ENCODE data around the gene ZNF283. TPM values are rescaled to one million over a fixed set of nuclear protein-coding genes. Genes with fewer than 3 reads are reported as not detected.

ZNF283 gene
- 3.2 TPM for polyA plus RNA-seq (2013, experiment 1 of 2)
- polyA plus RNA-seq (2013, experiment 2 of 2) = 3.0 TPM

DNA sequence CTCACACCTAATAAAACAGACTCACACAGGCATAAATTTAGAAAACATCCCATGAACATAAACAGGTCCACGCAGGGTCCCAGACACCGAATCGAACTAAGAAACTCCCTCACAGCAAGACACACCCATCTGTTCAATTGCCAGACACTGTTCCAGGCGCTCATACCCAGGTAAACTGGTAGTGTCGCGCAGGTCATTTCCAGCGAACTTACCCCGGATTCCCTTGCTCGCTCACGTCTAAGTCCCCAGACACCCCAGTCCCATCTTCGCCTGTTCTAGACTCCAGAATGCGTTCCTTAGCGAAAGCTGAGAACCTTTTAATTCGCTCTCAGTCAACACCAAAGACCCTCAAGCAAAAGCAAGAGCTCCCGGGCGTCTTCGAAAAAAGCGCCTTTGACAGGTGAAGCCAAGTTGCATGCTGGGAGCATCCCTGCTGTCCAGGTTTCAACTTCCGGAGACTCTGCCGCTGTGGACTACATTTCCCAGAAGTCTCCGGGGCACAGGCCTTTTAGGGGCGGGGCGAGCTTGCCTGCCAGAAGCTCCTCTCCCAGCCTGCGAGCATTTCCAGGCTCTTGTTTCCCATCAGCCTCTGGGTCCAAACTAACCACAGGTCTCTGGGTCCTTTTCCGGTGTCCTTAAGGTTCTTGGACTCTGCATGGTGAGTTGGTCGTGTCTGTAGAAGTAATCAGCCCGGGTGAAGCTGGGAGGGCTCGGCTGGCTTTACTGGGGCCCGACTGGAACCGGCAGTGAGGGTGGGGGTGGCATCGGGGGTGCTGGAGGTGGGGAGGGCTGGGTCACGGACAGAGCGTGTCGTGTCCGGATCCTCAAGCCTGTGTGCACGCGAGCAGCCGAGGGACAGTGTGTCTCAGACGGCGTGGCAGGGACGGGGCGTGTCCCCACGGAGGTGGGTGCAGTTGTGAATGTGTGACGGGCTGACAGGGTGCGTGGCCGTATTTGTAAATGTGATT, at the start of gene ZNF283:
Gene ZNF283, plus strand, starts transcription at position 535 of the 968 bp plus-strand sequence. CDS start 6,184 bp downstream, outside the sequence.
- Histone ChIP-seq H4K8ac (ENCODE audit: low read depth, low read length) (no peak within 1 kb of the TSS), H2AK5ac (ENCODE audit: low read length) (no peak within 1 kb of the TSS), H3K9ac (ENCODE audit: low read length) (peak within 1 kb of the TSS; percentile 66), H2BK15ac (replicated peaks; ENCODE audit: low read depth) (no peak within 1 kb of the TSS), H3K4me2 (ENCODE audit: low read length) (peak within 1 kb of the TSS; percentile 57), H2BK120ac (ENCODE audit: low read depth, low read length) (no peak within 1 kb of the TSS), H3K56ac (ENCODE audit: low read length) (peak within 1 kb of the TSS; percentile 86), H3K4ac (ENCODE audit: low read depth, low read length) (no peak within 1 kb of the TSS), H3K27ac (ENCODE audit: low read depth, low read length) (no peak within 1 kb of the TSS), H3K79me1 (ENCODE audit: low read length) (no peaks in the 10 kb centered on the region), H3K23ac (ENCODE audit: low read length) (no peak within 1 kb of the TSS), H3K4me3 (ENCODE audit: low read length) (peak within 1 kb of the TSS; percentile 69), H3K4me1 (ENCODE audit: control insufficient read depth, low read depth, low read length) (no peaks in the 10 kb centered on the region), H3K18ac (ENCODE audit: low read length) (no peak within 1 kb of the TSS), H4K5ac (ENCODE audit: low read length) (no peak within 1 kb of the TSS), H2BK5ac (ENCODE audit: low read length) (no peak within 1 kb of the TSS), H3K79me2 (ENCODE audit: control insufficient read depth, insufficient read depth, low read length) (no peaks in the 10 kb centered on the region), H3K36me3 (ENCODE audit: control insufficient read depth, insufficient read depth, low read length) (no peaks in the 10 kb centered on the region), H3K27me3 (ENCODE audit: insufficient read depth, low read length, poor library complexity) (no peaks in the 10 kb centered on the region)
- peak; percentile 97 for DNase-seq
- no CpG with 5 or more reads among the region's 46 CpGs for WGBS (ENCODE audit: extremely low coverage, insufficient coverage, low lambda C conversion rate)

DNA sequence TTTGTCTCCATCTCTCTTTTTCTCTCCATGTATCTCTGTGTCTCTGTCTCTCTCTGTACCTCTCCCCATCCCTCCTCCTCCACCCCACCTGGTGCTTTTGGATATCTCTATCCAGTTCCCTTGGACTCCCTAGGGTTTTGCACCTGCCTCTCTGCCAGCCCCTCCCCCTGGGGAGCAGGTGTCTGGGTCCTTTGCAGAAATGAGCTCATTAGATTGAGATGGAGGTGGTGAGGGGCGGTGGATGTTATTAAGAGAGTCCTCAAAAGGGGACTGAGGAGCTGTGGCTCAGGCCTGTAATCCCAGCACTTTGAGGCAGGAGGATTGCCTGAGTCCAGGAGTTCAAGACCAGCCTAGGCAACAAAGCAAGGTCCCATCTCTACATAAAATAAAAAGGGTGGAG, 48.5 kb upstream of the ZNF283 start:
- no peak for DNase-seq
- WGBS (ENCODE audit: extremely low coverage, insufficient coverage, low lambda C conversion rate) = no CpG with 5 or more reads among the region's 1 CpG
- H3K4me1 ChIP-seq (ENCODE audit: control insufficient read depth, low read depth, low read length) = no peaks in the 10 kb centered on the region

DNA sequence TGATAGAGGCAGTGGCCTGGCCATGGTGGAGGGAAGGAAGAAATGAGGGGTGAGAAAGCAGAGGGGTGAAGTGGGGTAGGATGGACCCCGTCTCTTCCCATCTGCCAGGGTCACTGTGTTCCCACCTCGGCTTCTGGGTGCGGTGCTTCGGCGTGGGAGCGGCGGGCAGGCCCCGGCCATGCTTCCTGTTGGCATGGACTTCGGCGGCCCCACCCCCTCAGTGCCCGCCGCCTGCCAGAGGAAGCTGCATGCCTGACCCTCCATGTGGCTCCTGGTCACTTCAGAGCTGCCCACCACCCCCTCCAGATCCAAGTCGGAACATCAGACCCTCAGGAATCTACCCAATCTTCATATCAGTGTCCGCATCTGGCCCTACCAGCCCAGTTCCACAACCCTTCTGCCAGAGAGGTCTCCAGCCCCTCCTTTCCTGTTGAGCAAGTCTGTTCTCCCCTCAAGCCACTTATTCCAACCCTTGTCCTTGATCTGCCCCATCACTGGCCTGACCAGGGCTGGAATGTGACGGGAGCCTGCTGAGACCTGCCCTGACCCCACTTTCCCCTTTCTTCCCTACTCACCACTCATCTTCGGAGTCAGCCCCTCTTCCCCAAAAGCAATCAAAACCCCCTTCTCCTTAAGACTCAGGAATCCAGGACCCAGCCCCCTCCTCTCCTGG, 47.8 kb upstream of the ZNF283 start:
- no peak overlapping the region for H3K4me3 ChIP-seq (ENCODE audit: low read length)
- no peak overlapping the region for H3K9ac ChIP-seq (ENCODE audit: low read length)
- no CpG with 5 or more reads among the region's 16 CpGs for WGBS (ENCODE audit: extremely low coverage, insufficient coverage, low lambda C conversion rate)
- H4K8ac ChIP-seq (ENCODE audit: low read depth, low read length) = no peak overlapping the region
- no peak overlapping the region for H2BK120ac ChIP-seq (ENCODE audit: low read depth, low read length)
- H3K4me2 ChIP-seq (ENCODE audit: low read length) = no peak overlapping the region
- H2BK5ac ChIP-seq (ENCODE audit: low read length) = no peak overlapping the region
- H2BK15ac ChIP-seq (replicated peaks; ENCODE audit: low read depth) = no peak overlapping the region
- H3K4ac ChIP-seq (ENCODE audit: low read depth, low read length) = no peak overlapping the region
- H3K23ac ChIP-seq (ENCODE audit: low read length) = no peak overlapping the region
- H3K27ac ChIP-seq (ENCODE audit: low read depth, low read length) = no peak overlapping the region
- H3K79me2 ChIP-seq (ENCODE audit: control insufficient read depth, insufficient read depth, low read length) = no peaks in the 10 kb centered on the region
- DNase-seq = no peak
- H2AK5ac ChIP-seq (ENCODE audit: low read length) = no peak overlapping the region
- no peaks in the 10 kb centered on the region for H3K36me3 ChIP-seq (ENCODE audit: control insufficient read depth, insufficient read depth, low read length)
- no peaks in the 10 kb centered on the region for H3K4me1 ChIP-seq (ENCODE audit: control insufficient read depth, low read depth, low read length)
- peaks cover 2% of the 10 kb centered on the region for H3K27me3 ChIP-seq (ENCODE audit: insufficient read depth, low read length, poor library complexity)
- no peaks in the 10 kb centered on the region for H3K79me1 ChIP-seq (ENCODE audit: low read length)
- no peak overlapping the region for H3K56ac ChIP-seq (ENCODE audit: low read length)
- H3K18ac ChIP-seq (ENCODE audit: low read length) = no peak overlapping the region
- no peak overlapping the region for H4K5ac ChIP-seq (ENCODE audit: low read length)

More for the DNA sequence above, 48.5 kb upstream of the ZNF283 start:
- no peak overlapping the region for H3K9ac ChIP-seq (ENCODE audit: low read length)
- H3K36me3 ChIP-seq (ENCODE audit: control insufficient read depth, insufficient read depth, low read length) = no peaks in the 10 kb centered on the region
- no peak overlapping the region for H2BK120ac ChIP-seq (ENCODE audit: low read depth, low read length)
- no peak overlapping the region for H2BK5ac ChIP-seq (ENCODE audit: low read length)
- H3K79me2 ChIP-seq (ENCODE audit: control insufficient read depth, insufficient read depth, low read length) = no peaks in the 10 kb centered on the region
- no peaks in the 10 kb centered on the region for H3K79me1 ChIP-seq (ENCODE audit: low read length)
- H3K27ac ChIP-seq (ENCODE audit: low read depth, low read length) = no peak overlapping the region
- H3K4me2 ChIP-seq (ENCODE audit: low read length) = no peak overlapping the region
- H4K5ac ChIP-seq (ENCODE audit: low read length) = no peak overlapping the region
- no peak overlapping the region for H2BK15ac ChIP-seq (replicated peaks; ENCODE audit: low read depth)
- no peak overlapping the region for H3K23ac ChIP-seq (ENCODE audit: low read length)
- no peak overlapping the region for H2AK5ac ChIP-seq (ENCODE audit: low read length)
- H3K4me3 ChIP-seq (ENCODE audit: low read length) = no peak overlapping the region
- peaks cover 7% of the 10 kb centered on the region for H3K27me3 ChIP-seq (ENCODE audit: insufficient read depth, low read length, poor library complexity)
- no peak overlapping the region for H3K56ac ChIP-seq (ENCODE audit: low read length)
- no peak overlapping the region for H4K8ac ChIP-seq (ENCODE audit: low read depth, low read length)
- no peak overlapping the region for H3K4ac ChIP-seq (ENCODE audit: low read depth, low read length)
- H3K18ac ChIP-seq (ENCODE audit: low read length) = no peak overlapping the region

DNA sequence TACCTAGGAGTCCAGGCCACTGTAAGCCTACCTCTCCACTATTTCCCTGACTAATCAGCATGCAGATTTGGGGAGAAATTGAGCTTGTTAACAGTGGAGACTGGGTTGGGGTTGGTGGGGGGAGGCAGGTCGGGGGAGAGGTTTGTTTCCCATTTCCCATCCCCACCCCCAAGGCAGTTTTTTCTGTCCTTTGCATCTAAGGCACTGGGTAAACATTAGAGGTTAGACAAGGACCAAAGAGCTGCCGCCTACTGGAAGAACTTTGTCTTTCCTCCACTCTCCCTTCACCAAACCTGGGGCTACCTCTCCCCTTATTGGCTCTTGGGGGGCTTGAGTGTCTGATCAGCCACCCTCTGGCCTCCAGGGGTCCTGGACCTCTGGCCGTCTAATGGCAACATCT, 47.3 kb upstream of the ZNF283 start:
- H2AK5ac ChIP-seq (ENCODE audit: low read length) = no peak overlapping the region
- no peaks in the 10 kb centered on the region for H3K79me2 ChIP-seq (ENCODE audit: control insufficient read depth, insufficient read depth, low read length)
- H3K4ac ChIP-seq (ENCODE audit: low read depth, low read length) = no peak overlapping the region
- no peak overlapping the region for H3K18ac ChIP-seq (ENCODE audit: low read length)
- H2BK120ac ChIP-seq (ENCODE audit: low read depth, low read length) = no peak overlapping the region
- no peak overlapping the region for H4K8ac ChIP-seq (ENCODE audit: low read depth, low read length)
- no peak overlapping the region for H2BK15ac ChIP-seq (replicated peaks; ENCODE audit: low read depth)
- no peak overlapping the region for H3K56ac ChIP-seq (ENCODE audit: low read length)
- no peak overlapping the region for H2BK5ac ChIP-seq (ENCODE audit: low read length)
- H3K4me3 ChIP-seq (ENCODE audit: low read length) = no peak overlapping the region
- no peak overlapping the region for H3K27ac ChIP-seq (ENCODE audit: low read depth, low read length)
- H4K5ac ChIP-seq (ENCODE audit: low read length) = no peak overlapping the region
- H3K9ac ChIP-seq (ENCODE audit: low read length) = no peak overlapping the region
- WGBS (ENCODE audit: extremely low coverage, insufficient coverage, low lambda C conversion rate) = no CpG with 5 or more reads among the region's 3 CpGs
- H3K4me1 ChIP-seq (ENCODE audit: control insufficient read depth, low read depth, low read length) = no peaks in the 10 kb centered on the region
- H3K79me1 ChIP-seq (ENCODE audit: low read length) = no peaks in the 10 kb centered on the region
- H3K4me2 ChIP-seq (ENCODE audit: low read length) = no peak overlapping the region
- no peaks in the 10 kb centered on the region for H3K36me3 ChIP-seq (ENCODE audit: control insufficient read depth, insufficient read depth, low read length)
- DNase-seq = no peak
- H3K27me3 ChIP-seq (ENCODE audit: insufficient read depth, low read length, poor library complexity) = no peaks in the 10 kb centered on the region
- H3K23ac ChIP-seq (ENCODE audit: low read length) = no peak overlapping the region

DNA sequence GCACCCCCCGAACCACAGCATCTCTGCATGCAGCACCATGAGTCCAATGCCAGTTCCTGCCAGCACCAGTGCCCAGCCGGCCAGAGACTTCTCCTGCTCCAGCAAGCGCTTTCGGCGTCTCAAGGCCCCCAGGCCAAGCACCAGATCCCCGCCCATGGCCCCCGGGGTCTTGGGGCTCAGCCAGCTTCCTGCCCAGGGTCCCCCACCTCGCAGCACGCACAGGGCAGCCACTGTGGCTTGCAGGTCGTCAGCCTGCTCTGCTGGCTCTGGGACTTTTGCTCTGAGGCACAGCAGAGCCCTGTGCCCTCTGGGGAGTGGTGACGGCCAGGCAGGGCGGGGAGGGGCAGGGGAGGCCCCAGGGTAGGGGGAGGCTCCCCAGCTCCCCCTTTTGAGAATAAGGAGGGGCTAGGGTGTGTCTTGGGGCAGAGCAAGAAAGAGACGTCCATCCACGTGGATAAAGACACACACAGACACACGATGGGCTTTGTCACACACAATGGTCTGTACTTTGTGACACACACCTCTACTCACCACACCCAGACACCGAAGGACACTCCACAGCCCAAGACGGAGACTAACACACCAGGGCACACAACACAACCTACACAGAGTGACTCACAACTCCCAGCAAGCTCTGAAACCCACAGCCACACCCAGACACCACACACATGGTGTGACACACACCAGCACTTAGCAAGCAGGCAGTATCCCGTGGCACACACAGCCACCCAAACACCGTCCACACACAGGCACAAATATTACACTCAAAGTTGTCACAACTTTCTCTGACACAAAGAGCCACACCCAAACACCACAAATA, 46.2 kb upstream of the ZNF283 start, which contains the start of gene KCNN4:
Gene KCNN4, minus strand, starts transcription at position 268 of the 820 bp plus-strand sequence. Its CDS starts 112 bp downstream, at position 156.
- Histone ChIP-seq H2BK120ac (ENCODE audit: low read depth, low read length) (no peak within 1 kb of the TSS), H4K8ac (ENCODE audit: low read depth, low read length) (no peak within 1 kb of the TSS), H3K79me2 (ENCODE audit: control insufficient read depth, insufficient read depth, low read length) (no peaks in the 10 kb centered on the region), H3K23ac (ENCODE audit: low read length) (no peak within 1 kb of the TSS), H3K79me1 (ENCODE audit: low read length) (no peaks in the 10 kb centered on the region), H3K4me3 (ENCODE audit: low read length) (no peak within 1 kb of the TSS), H3K56ac (ENCODE audit: low read length) (no peak within 1 kb of the TSS), H3K4me1 (ENCODE audit: control insufficient read depth, low read depth, low read length) (no peaks in the 10 kb centered on the region), H2BK5ac (ENCODE audit: low read length) (no peak within 1 kb of the TSS), H4K5ac (ENCODE audit: low read length) (no peak within 1 kb of the TSS), H3K4me2 (ENCODE audit: low read length) (no peak within 1 kb of the TSS), H3K36me3 (ENCODE audit: control insufficient read depth, insufficient read depth, low read length) (no peaks in the 10 kb centered on the region), H2AK5ac (ENCODE audit: low read length) (no peak within 1 kb of the TSS), H3K9ac (ENCODE audit: low read length) (no peak within 1 kb of the TSS), H2BK15ac (replicated peaks; ENCODE audit: low read depth) (no peak within 1 kb of the TSS), H3K27me3 (ENCODE audit: insufficient read depth, low read length, poor library complexity) (no peaks in the 10 kb centered on the region), H3K18ac (ENCODE audit: low read length) (no peak within 1 kb of the TSS), H3K27ac (ENCODE audit: low read depth, low read length) (no peak within 1 kb of the TSS), H3K4ac (ENCODE audit: low read depth, low read length) (no peak within 1 kb of the TSS)
- no peak for DNase-seq
- WGBS (ENCODE audit: extremely low coverage, insufficient coverage, low lambda C conversion rate) = no CpG with 5 or more reads among the region's 19 CpGs

All from mesendoderm (in vitro differentiated cells).